ELR (cell line): ENCODE results near the gene TP73.
A peak's percentile ranks its signal among the peaks of the same experiment; 100 is the strongest.

Experiments
- DNase-seq: peaks from one replicate; pipeline ENCODE4 v3.0.0-alpha.2; 2015; ENCODE audit warnings: low read depth

TP73 gene

GRCh38 chr1:3651930-3652547 is at the start of gene TP73:
Gene TP73 (plus strand): TSS chr1:3652516. CDS start chr1:3682366, 29,850 bp downstream.
- no peak for DNase-seq

GRCh38 chr1:3603156-3603555 is 49.2 kb upstream of the TP73 start:
- DNase-seq, result no peak

DNA sequence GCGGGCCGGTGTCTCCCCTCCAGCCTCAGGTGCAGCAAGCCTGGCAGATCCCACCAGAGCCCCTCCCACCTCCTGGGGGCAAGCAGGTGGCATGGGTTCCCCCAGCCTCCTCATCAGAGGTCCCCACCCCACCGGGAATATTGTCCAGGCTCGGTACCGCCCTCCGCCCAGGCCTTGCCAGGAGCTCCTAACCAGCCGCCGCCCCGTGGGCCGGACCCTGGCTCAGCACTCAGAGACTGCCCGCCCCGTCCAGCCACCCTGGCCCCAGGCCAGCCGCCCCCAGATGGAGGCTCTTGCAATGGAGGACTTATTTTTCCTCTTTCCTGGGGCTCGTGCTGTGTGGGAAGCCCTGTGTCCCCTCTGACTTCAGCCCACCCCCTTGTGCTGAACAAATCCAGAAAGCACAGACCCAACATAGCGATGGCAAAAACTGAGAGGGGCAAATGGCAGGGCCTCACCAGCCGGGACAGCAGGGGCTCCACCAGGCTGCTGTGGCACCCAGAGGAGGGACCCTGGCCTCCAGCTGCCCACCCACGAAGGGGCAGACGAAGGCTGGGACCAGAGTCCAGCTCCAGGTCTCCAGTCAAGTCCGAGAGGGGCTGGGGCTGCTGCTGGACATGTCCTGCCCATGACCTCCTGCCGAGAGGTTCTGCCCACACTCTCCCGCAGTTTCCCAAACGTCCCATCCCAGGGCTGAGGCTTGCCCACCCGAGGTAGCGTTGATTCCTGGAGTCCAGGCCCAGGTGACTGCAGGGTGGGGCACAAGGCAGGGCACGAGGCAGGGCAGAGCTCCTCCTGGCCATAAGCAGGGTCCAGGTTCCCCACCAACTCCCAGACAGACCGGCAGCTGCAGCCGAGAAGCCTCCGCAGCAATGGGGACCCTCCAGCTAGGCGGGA is 48.5 kb upstream of the TP73 start:
- DNase-seq, result no peak

DNA sequence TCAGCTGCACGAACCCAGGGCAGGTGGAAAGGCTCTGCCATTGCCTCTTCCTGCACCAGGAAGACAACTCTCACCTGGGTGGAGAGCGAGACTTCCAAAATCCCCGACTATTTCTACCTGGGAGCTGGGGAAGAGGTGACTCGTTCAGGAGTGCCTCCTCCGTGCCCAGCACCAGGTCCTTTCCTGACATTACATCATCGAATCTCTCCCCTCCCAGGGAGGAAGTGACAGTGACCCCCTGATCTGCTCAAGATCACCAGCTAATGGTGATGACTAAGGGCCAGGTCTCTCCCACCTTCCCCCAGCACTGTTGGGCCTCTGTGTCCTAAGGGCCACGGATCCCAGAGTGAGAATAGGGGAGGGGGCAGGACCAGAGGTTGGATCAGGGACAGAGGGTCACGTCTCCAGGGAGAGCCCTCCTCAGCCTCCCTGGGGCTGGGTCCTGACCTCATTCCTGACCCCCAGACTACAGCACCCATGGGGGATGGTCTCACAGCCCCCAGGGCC is 47.8 kb upstream of the TP73 start:
- DNase-seq, result no peak

- DNase-seq, result no peak
Measured at GRCh38 chr1:3604997-3605823, 47.1 kb upstream of the TP73 start.

DNA sequence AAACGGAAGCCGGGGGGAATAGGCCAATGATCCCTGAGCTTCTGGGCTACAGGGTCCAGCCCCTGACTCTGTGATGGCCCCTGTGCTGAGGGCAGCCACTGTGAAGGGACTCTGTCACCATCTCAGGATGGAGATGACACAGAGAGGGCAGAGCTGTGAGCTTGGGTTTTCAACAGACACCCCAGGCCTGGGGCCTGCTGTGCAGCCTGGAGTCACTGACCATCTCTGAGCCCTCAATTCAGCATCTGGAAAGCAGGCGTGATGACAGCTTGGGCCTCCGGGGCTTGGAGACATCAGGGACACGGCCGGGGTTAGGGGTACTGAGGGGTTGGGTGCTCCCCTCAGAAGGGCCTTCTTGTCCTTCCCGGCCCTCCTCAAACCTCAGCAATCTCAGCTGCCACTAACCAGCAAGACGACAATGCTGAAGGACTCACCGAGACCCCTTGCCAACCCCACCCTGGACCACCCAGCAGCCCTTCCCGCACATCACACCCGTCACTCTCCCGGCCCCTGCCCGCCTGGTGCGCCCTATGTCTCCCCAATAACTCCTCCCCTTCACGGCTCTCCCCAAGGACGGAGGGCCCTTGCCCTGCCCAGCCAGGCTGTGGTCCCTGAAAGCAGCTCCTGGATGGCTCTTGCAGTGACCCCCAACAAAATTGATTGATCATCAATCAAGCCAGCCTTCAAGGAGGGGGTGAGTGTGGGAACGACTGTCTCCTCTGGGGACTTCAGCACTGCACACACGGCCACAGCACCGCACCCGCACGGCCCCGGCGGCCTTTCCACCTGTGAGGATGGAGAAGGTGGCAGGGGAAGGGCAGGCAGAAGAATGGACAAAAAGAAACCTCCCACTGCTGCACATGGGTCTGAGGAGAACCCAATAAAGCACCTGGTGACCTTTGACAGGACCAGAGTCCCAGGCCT is 45.3 kb upstream of the TP73 start:
- DNase-seq, result no peak

DNA sequence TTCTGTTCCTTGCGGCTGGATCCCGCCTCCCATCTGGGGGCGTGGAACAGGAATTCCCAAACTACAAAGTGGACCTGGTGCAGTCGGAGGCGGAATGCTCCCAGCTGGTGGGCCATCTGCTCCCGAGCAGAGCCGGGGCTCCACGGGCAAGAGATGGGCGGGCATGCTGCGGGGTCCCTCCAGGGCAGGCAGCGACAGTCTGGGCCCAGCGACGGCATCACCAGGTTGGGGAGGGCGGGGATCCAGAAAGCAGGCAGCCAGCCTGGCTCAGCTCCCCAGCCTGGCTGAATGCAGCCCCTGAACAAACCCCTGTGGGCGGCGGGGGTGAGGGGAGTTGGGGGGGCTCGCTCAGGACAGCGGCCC is 44.6 kb upstream of the TP73 start:
- no peak for DNase-seq

DNA sequence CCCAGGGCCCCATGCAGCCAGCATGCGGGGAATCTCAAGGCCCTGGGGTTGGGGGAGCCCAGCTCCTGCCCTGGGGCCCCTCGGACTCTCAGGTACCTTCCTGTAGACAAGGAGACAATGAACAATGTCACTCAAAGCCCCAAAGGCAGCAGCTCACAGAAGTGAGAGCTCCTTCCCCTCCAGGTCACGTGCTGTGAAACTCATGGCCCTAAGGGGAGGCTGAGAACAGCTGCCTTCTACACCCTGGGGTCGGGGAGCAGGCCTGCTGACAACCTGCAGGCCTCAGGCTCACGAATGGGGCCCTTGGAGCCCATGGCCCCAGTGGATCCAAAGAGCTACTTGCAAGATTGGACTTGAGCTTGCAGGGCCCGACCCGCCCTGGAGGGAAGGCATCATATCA is 44.2 kb upstream of the TP73 start:
- no peak for DNase-seq

DNA sequence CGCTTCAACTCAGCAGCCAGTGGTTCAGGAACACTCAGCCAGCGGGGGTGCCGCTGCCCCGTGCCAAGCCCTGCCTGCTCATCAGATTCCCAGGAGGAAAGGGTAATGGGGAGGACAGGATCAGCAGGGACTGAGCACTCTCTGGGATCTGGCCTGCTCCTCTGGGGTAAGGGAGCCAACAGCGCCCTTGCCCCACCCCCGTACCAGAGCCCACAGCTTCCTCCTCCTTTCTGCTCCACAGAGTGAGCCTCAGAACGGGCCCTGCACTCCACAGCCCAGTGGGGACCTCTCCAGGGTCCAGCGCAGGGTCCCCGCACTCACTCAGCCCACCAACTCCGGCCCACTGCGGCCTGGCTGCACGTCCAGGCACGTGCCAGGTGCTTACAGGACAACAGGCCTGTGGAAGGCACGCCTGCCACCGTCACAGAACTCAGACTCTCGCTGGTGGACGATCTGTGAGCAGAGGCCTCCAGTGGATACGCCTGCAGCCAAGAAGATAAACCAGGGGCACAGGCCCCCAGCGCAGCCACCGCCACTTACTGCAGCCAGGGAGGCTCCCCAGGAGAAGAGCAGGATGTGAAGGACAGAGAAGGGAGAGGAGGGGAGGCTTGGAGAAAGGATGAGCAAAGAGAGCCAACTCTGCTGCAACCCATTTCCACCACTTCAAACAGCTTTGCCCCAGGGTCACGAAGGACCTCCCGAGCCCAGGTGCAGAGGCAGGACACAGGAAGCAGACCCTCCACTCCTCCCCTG is 43.1 kb upstream of the TP73 start:
- no peak for DNase-seq

DNA sequence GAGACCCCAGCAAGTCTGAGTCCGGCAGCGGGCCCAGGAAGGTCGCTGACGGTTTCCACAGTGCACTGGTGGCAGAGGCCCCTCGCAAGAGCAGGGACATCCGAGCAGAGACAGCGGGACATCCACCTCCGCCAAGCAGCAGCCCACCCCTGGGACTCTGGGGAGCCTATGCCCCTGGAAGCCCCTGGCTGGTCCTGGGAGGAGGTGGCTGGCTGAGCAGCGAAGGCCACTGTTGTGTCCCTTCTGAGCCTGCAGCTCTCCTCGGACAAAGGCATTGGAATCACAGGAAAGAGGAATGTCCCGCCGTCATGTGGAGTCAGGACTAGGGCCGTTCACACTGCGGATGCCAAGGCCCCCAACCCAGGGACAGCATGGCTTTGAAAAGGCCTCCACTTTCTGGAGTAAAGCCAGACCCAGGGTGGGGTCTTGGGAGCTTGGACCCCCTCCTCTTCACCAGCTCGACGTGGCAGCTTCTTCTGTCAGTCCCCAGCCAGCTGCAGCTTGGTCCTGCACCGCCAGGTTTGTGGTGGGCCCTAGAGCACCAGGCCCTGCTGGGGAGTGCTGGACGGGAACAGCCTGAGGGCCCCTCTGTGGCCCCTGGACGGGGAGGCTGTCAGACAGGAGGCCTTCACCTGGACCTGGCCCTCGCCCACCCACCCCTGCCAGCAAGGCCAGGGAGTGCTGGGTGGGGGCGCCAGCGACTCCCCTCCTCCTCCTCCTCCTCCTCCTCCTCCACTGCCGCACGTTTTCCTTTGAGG is 42.4 kb upstream of the TP73 start:
- no peak for DNase-seq

DNA sequence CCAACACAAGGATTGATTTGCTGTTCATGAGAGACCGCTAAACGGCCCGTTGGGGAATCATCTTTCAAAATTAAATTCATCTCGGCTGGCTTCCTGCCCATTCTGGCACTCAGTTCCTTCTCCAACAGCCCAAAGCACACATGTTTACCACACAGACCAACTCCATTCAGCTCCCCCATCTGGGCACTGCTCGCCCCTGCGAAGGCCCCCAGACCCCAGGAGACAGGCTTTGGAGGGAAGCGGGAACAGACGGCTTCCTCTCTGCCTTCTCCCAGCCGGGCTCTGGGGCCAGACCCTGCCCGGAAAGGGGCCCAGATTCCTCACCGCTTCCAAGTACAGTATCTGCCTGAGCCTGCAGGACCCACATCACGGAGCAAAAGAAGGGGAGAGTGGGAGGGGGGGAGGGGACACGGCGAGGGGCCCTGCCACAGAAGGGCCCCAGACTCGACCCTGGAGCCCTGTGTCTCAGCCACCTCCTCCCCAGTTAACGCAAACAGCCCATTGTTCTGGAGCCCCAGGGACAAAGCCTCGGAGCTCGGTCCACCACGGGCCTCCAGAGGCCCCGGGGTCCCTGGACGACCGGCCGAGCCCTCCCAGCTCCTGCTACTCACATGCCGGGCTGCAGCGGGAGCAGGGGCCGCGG is 41.7 kb upstream of the TP73 start:
- no peak for DNase-seq

DNA sequence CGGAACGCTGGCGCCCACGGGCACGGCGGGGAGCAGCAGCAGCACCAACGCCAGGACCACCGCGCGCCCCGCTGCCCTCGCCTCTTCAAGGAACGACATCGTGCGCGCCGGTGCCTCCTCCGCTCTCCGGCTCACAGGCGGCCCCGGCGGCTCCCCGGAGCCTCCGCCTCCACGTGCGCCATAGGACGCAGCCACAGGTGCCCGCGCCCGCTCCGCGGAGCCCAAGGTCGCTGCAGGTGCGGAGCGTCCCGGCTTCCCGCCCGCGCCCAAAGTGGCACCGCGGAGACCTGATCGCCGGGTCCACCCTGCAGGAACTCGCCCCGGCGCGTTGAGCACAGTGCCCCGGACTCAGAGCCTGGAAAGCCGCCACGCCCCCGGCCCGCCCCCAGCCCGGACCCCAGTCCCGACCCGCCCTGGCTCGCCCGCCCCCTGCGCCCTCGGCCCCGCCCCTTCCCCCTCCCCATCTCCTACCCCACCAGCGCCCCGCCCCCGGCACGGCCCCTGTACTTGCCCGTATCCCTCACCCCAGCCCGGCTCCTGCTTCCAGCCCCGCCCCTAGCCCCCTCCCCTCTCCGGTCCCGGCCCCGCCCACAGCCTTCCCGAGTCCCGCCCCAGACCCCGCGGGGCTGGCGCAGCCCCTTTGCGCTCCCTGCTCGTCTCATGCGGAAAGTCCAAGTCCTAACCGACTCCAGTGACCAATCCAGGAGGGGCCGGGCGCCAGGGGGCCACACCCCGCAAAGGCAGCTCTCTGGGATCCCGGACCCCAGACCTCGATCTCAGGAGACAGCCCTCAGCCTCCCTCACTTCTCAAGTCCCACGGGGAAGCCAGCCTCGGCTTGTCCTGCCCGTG is 40.9 kb upstream of the TP73 start, which contains the start of gene MEGF6:
MEGF6 (minus strand) TSS at position 339 of the 850 bp plus-strand sequence; CDS start at position 99, 240 bp downstream.
- DNase-seq, result peak; percentile 37

DNA sequence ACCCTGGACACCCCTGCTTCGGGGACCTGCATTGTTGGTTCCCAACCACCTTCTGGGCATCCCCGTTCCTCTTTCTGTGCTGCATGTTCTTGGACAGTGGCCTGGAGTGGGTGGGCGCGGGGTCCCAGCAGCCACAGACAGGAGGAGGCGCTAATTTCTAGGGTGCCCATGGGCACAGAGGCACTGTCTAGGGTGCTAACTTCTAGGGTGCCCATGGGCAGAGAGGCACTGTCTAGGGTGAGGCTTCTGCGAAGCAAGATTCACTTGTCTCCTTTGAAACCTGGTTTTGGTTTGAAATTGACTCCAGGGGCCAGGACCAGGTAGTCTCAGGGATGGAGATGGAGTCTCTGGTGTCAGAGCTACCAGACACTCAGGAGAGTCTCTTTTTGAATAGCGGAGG is 40.2 kb upstream of the TP73 start:
- no peak for DNase-seq

- DNase-seq, result peak; percentile 47
Measured at GRCh38 chr1:3614755-3615742, 37.3 kb upstream of the TP73 start.

- DNase-seq, result no peak
Measured at GRCh38 chr1:3616861-3617260, 35.5 kb upstream of the TP73 start.

DNA sequence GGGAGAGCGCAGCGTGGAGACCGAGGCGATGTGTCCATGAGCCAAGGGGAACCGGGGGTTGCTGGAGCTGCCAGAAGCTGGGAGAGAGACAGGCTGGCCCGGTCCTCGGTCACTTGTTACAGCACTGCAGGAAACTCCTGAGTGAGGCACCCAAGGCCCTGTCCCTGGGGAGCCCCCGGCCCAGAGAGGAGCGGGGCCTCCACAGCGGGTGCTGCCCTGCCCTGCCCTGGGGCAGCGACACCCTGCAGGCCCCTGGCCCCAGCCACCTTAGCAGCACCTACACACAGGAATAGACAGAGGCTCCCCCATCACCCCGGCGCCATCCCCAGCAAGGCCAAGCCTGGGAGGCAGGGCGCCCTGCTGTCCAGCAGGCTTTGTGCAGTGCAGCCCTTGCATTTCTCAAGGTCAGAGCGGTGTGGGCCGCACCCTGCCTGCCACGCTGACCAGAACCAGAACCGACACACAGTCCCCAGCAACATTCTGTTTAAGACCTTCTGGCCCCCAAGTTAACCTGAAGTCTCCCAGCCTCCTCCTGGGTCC is 34.4 kb upstream of the TP73 start:
- DNase-seq, result no peak

GRCh38 chr1:3618531-3618880 is 33.8 kb upstream of the TP73 start:
- no peak for DNase-seq
